ENCODE data around the gene MAJIN.

Gene MAJIN

DNA sequence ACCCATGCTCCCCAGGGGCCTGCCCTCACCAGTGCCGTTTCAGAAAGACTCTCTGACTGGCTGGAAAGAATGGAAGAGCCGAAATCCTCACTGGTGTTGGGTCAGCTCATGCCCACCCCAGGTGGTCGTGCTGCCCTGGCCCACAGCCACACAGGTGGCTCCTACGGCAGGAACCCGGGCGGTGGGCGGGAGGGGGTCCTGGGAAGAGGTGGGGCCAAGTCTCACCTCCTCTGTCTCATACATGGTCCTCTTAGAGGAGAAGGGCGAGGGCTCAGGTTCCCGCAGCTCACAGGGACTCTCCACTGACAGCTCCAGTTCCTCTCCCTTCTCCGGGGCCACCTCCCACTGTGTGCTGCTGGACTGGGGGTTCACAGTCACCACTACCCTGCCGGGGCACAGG, 63.1 kb downstream of the MAJIN start:
- Mint-ChIP-seq H3K27me3 (no peaks in the 10 kb centered on the region), H3K4me3 (no peak overlapping the region), H3K4me1 (ENCODE audit: low read depth) (no peaks in the 10 kb centered on the region), H3K36me3 (ENCODE audit: low read depth) (peaks cover 97% of the 10 kb centered on the region), H3K9me3 (no peaks in the 10 kb centered on the region), H3K27ac (no peak overlapping the region)
- intact Hi-C loops (cut with micrococcal nuclease), result no loop called here

DNA sequence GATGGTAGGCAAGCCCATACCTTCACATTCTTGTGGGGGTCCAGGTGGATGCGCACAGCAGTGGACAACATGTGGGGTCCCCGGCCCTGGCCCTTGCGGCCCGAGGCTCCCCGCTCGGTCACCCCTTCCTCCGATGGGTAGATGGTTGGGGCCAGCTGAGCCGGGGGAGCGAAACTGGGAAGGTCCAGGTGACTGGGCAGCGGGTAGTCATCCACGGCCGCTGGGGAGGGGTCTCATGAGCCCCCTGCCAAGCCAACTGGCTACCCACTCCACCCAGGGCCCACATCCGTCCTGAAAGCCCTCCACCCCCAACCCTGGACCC, 65.6 kb downstream of the MAJIN start:
- no peak overlapping the region for H3K27ac Mint-ChIP-seq
- no peaks in the 10 kb centered on the region for H3K27me3 Mint-ChIP-seq
- intact Hi-C loops (cut with micrococcal nuclease), result no loop called here
- H3K36me3 Mint-ChIP-seq (ENCODE audit: low read depth), result peaks cover 97% of the 10 kb centered on the region
- H3K4me1 Mint-ChIP-seq (ENCODE audit: low read depth), result no peaks in the 10 kb centered on the region
- no peak overlapping the region for H3K4me3 Mint-ChIP-seq
- H3K9me3 Mint-ChIP-seq, result no peaks in the 10 kb centered on the region

DNA sequence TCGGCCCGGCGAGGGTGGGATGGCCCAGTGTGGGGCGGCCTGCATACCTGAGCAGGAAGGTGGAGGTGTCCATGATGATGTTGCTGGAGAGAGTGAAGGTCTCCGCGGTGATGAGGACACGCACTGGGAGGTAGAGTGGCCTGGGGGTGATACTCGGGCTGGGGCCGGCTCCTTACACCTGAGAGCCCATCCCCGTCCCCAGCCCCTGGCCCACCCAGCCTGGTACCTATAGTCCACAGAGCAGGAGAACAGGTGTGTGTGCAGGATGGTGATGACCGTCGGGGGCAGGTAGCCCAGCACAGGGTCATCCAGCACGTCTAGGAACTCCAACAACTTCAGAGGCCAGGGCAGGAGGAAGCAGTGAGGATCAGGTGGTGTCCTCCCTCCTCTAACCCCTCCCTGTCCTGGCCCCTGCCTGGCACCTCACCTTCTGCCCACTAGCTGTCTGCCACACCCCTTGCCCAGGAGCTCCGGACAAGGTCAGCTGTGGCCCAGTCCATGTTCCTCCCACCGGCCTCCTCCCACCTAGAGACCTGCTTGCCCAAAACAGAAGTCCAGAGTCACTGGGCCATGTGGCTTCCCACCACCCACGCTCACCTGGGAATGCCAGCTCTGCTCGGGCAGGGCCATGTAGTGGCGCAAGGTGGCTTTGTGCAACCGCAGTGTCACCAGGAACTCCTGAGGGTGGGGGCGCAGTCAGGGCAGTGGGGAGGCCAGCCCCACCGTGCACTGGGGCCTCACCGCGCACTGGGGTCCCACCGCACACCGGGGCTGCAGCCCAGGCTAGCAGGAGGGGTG, 66.2 kb downstream of the MAJIN start:
- Mint-ChIP-seq H3K27me3 (no peaks in the 10 kb centered on the region), H3K4me3 (no peak overlapping the region), H3K9me3 (no peaks in the 10 kb centered on the region), H3K4me1 (ENCODE audit: low read depth) (no peaks in the 10 kb centered on the region), H3K36me3 (ENCODE audit: low read depth) (peaks cover 97% of the 10 kb centered on the region), H3K27ac (no peak overlapping the region)
- intact Hi-C loops (cut with micrococcal nuclease), result no loop called here

DNA sequence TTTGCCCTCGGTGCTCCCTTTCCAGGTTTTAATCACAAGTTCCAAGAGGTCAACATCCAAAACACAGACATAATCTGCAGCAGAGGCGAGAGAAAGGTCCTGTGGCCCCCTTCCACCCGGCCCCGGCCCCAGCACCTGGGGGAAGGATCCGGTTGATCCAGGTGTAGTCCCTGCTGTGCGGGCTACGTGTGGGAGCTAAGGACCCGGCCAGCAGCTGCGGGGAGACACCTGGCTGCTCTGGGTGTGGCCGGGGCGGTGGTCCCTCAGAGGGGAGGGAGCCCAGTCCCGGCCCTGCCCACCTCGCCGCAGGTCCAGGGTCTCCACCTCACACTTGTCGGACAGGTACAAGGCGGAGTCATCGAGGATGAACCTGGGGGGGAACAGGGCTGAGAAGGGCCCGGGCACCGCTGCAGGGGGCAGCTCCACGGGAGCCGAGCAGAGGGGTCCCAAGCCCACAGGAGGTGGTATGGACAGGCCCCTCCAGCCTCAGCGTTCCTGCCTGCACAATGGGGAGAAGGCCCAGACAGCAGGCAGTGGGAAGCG, 68.5 kb downstream of the MAJIN start:
- intact Hi-C loops (cut with micrococcal nuclease), result no loop called here
- no peak overlapping the region for H3K27ac Mint-ChIP-seq
- H3K4me3 Mint-ChIP-seq, result no peak overlapping the region
- peaks cover 97% of the 10 kb centered on the region for H3K36me3 Mint-ChIP-seq (ENCODE audit: low read depth)
- H3K27me3 Mint-ChIP-seq, result no peaks in the 10 kb centered on the region
- no peaks in the 10 kb centered on the region for H3K4me1 Mint-ChIP-seq (ENCODE audit: low read depth)
- no peaks in the 10 kb centered on the region for H3K9me3 Mint-ChIP-seq

DNA sequence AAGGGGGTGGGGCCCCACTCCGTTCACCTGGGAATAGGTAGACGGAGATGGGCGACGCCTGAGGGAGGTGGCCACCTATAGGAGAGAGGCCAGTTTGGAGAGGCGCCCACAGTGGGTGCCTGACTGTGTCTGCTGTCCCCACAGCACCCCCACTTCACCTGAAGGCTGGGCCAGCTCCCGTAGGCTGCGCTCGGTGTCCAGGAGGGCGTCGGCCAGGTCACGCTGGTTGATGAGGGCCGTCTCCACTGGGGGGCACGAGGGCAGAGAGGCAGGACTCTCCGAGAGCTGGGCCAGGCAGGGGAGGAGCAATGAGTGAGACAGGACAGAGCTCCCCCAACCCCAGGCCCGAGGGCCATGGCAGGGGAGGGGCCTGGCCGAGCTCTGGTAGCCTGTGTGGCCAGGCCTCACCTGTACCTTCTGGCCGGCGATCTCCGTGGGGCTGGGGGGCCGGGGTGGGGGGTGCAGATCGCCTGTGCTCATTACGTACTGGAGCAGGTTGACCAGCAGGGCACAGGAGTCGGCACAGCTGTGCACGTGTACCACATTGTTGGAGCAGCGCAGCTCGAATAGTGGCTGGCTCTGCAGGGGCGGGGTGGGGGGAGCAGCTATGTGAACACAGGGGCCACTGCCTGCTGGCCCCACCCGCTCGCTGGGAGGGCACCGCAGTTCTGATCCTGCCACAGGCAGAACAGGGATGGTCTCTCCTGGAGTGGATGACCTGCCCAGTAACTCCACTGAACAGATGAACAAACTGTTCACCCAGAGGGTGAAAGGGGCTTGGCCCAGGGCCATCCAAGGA, 69.6 kb downstream of the MAJIN start:
- Mint-ChIP-seq H3K27ac (no peak overlapping the region), H3K4me3 (no peak overlapping the region), H3K27me3 (no peaks in the 10 kb centered on the region), H3K9me3 (no peaks in the 10 kb centered on the region), H3K36me3 (ENCODE audit: low read depth) (peaks cover 97% of the 10 kb centered on the region), H3K4me1 (ENCODE audit: low read depth) (no peaks in the 10 kb centered on the region)
- intact Hi-C loops (cut with micrococcal nuclease), result no loop called here

DNA sequence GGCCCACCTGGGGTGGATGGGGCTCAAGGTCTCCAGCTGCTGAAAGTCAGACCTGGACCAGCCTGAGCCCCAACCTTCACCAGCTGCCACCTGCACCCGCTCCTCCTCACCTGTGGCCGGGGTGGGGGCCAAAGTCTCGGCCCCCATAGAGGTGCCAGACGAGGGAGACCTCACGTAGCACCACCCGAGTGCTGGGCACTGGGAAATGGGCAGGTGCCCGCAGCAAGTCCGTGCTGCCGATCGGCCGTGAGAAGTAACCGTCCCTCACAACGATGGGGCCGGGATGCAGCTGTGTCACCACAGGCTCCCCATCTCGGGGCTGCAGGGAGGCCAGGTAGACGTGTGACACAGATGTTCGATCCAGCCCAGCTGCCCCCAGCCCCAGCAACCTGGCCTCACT, 71.1 kb downstream of the MAJIN start:
- no peak overlapping the region for H3K4me3 Mint-ChIP-seq
- H3K27me3 Mint-ChIP-seq, result no peaks in the 10 kb centered on the region
- H3K9me3 Mint-ChIP-seq, result no peaks in the 10 kb centered on the region
- peaks cover 97% of the 10 kb centered on the region for H3K36me3 Mint-ChIP-seq (ENCODE audit: low read depth)
- H3K4me1 Mint-ChIP-seq (ENCODE audit: low read depth), result no peaks in the 10 kb centered on the region
- no peak overlapping the region for H3K27ac Mint-ChIP-seq
- intact Hi-C loops (cut with micrococcal nuclease), result no loop called here

DNA sequence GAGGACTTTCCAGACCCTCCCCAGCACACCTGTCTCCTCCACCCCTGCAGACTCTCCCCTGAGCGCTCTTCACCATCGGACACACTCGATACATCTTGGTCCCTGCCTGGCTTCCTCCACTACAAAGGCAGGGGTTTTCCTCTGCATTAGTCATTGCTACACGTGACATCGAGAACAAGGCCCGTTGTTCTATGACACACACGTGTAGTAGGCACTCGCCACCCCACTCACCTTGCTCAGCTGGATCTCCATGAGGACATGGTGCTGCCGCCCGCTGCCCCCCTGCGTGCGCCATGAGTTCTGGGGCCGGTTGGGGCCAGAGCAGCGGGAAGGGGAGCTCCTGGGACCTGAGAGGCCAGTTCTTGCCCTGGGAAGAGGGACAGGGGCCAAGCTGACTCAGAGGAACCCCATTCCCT, 71.6 kb downstream of the MAJIN start:
- no peak overlapping the region for H3K4me3 Mint-ChIP-seq
- intact Hi-C loops (cut with micrococcal nuclease), result no loop called here
- no peaks in the 10 kb centered on the region for H3K9me3 Mint-ChIP-seq
- H3K36me3 Mint-ChIP-seq (ENCODE audit: low read depth), result peaks cover 97% of the 10 kb centered on the region
- no peaks in the 10 kb centered on the region for H3K4me1 Mint-ChIP-seq (ENCODE audit: low read depth)
- H3K27me3 Mint-ChIP-seq, result no peaks in the 10 kb centered on the region
- no peak overlapping the region for H3K27ac Mint-ChIP-seq

DNA sequence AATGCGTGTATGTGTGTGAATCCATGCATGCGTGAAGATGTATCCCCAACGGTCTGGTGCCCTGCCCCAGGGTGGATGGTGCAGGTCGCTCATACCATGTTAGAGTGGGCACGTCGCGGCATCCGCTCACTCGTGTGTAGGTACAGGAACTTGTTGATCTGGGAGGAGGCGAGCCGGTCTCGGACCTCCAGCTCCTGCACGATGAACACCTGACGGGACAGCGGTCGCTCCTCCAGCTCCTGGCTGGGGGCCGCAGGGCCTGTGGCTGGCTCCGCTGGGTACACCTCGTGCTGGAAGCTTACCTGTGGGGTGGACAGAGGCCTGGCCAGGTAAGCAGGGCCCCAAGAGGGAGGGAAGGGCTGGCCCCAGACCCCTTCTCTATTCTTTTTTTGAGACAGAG, 73.4 kb downstream of the MAJIN start:
- Mint-ChIP-seq H3K9me3 (no peaks in the 10 kb centered on the region), H3K27ac (no peak overlapping the region), H3K36me3 (ENCODE audit: low read depth) (peaks cover 93% of the 10 kb centered on the region), H3K27me3 (peaks cover 2% of the 10 kb centered on the region), H3K4me3 (no peak overlapping the region), H3K4me1 (ENCODE audit: low read depth) (peaks cover 5% of the 10 kb centered on the region)
- intact Hi-C loops (cut with micrococcal nuclease), result no loop called here

DNA sequence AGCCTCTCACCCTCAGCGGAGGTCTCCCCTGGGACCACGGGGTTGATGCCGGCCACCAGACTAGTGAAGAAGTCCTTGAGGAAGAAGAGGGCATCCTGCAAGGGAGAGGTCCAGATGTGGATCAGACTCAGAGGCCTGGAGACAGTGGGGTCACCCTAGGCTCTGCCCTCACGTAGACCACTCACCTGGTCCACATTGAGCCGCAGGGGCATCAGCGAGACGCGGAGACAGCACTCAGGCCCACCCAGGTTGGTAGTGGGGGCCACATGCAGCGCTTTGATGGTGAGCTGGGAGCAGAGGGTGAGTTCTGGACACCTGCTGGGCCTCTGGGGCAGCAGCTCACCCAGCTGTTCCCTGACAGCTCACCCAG, 73.8 kb downstream of the MAJIN start:
- peaks cover 6% of the 10 kb centered on the region for H3K27me3 Mint-ChIP-seq
- H3K27ac Mint-ChIP-seq, result no peak overlapping the region
- H3K36me3 Mint-ChIP-seq (ENCODE audit: low read depth), result peaks cover 89% of the 10 kb centered on the region
- intact Hi-C loops (cut with micrococcal nuclease), result no loop called here
- H3K9me3 Mint-ChIP-seq, result no peaks in the 10 kb centered on the region
- peaks cover 5% of the 10 kb centered on the region for H3K4me1 Mint-ChIP-seq (ENCODE audit: low read depth)
- H3K4me3 Mint-ChIP-seq, result no peak overlapping the region

DNA sequence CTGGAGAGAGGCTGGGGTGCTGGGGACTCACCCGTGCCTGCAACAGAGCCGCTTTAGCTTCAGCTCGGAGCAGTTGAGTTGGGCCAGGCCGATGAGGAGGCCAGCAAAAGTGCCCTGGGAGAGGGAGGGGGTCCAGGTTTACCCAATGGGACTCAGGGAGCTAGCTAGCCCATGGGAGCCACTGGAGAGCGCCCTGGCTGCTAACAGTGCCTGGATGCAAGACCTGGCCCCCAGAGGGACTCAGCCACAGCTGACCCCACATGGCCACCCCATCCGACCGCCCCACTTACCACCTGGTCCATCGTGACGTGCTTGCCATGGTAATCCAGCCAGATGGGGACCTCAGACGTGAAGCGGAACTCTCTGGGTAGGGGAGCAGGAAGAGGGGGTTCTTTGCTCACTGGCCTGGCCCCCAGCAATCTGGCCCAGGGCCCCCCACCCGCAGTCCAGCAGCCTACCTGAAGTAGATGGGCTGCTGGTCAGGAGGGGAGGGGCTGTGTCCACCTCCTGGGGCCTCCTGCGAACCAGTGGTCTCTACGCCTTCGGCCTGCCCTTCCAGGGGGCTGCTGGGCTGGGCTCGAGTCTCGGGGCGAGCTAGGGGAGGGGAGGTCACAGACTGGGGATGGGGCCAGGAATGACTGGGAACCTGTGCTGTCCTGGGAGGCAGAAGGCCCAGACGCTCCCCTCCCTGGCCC, 74.4 kb downstream of the MAJIN start:
- Mint-ChIP-seq H3K36me3 (ENCODE audit: low read depth) (peaks cover 83% of the 10 kb centered on the region), H3K4me1 (ENCODE audit: low read depth) (peaks cover 5% of the 10 kb centered on the region), H3K9me3 (no peaks in the 10 kb centered on the region), H3K27me3 (peaks cover 7% of the 10 kb centered on the region), H3K27ac (no peak overlapping the region), H3K4me3 (no peak overlapping the region)
- intact Hi-C loops (cut with micrococcal nuclease), result no loop called here

DNA sequence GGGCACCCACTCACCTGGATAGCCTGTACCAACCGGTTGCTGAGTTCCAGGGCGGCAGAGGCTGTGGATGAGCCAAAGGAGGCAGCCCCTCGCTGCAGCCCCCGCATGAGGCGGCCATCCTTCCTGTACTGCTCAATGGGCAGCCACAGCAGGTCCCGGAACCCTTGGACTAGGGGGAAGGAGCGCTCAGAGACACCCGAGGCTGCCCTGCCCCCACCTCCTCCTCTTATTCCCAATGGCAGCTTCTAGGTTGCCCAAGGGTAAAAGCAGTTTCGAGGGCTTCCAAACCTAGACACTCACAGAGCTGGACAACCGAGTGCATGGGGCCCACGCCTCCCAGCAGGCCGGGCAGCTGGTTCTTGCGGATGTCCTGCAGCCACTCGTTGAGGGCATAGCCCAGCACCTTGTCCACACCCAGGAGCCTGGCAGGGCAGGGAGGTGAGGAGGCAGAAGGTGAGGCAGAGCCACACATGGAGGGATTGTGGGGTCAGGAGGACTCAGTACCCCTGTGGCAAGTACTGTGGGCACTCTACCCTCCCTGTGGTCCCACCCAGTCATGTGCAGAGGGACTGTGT, 75.4 kb downstream of the MAJIN start:
- intact Hi-C loops (cut with micrococcal nuclease), result no loop called here
- Mint-ChIP-seq H3K4me1 (ENCODE audit: low read depth) (peaks cover 5% of the 10 kb centered on the region), H3K9me3 (no peaks in the 10 kb centered on the region), H3K27me3 (peaks cover 15% of the 10 kb centered on the region), H3K4me3 (no peak overlapping the region), H3K36me3 (ENCODE audit: low read depth) (peaks cover 73% of the 10 kb centered on the region), H3K27ac (no peak overlapping the region)

DNA sequence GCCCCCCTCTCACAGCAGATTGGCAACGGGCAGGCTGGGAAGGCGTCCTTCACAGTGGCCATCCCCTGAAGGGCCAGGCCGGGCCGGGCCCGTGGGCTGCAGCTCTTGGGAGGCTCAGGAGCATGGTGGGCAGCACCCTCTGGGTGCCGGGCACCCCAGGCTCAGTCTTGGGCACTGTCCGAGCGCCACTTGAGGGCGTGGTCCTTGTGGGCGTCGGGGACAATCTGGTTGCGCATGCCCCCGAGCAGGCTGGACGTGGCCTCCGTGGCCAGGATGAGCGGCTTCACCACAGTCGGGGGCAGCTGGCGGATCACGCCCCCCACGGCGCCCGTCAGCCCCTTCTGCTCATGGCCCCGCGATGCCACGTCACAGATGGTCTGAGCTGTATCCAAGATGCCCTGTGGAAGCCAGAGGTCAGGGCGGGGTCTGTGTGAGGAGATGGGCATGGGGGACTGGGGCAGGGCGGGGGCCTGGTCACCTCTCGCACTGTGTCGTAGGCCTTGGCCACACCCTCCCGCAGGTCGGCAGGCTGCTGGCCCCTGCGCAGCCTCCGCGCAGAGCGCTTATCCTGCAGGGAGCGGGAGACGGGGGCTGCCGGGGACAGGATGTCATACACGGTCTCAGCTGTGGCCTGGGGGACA, 77.0 kb downstream of the MAJIN start:
- Mint-ChIP-seq H3K4me3 (no peak overlapping the region), H3K4me1 (ENCODE audit: low read depth) (peaks cover 5% of the 10 kb centered on the region), H3K9me3 (no peaks in the 10 kb centered on the region), H3K27me3 (peaks cover 31% of the 10 kb centered on the region), H3K36me3 (ENCODE audit: low read depth) (peaks cover 57% of the 10 kb centered on the region), H3K27ac (no peak overlapping the region)
- intact Hi-C loops (cut with micrococcal nuclease), result loop anchor here (1.0 kb wide), 1 partner anchor 48 kb away; no protein-coding TSS in a partner anchor

DNA sequence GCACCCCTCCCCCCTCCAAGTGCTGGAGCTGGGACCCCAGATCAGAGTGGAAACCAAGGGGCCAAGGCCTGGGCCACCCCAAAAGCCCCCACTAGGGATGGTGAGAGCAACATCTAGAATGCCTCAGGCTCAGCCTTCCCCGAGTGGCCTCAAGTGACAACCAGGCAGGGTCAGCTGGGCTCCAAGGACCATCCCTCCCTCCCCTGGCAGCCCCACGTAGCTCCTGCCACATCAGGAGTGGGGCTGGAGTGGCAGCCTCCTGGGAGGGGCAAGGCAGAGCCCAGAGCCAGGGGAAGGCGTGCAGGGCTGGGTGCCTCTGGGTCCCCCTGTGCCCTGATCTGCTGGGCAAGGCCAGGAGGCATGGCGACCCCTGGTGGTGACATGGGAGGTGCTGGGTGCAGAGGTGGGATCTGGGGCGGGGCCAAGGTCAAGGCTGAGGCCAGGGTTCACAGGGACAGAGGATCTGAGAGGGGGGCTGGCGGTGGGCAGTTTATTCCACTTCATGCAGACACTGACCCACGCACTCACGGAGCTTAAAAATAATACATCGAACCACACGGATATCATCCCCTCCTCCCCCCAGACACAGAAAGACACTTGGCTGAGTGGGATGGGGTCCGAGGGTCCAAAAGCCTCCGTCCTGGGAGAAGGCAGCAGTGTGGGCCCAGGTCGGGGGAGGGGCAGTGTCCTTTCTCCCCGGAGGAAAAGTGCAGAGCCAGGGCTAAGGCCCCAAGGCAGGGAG, 77.7 kb downstream of the MAJIN start:
- Mint-ChIP-seq H3K36me3 (ENCODE audit: low read depth) (peaks cover 50% of the 10 kb centered on the region), H3K9me3 (no peaks in the 10 kb centered on the region), H3K4me3 (no peak overlapping the region), H3K27ac (no peak overlapping the region), H3K4me1 (ENCODE audit: low read depth) (peaks cover 5% of the 10 kb centered on the region), H3K27me3 (peaks cover 34% of the 10 kb centered on the region)
- intact Hi-C loops (cut with micrococcal nuclease), result loop anchor here (1.0 kb wide), 1 partner anchor 47 kb away; no protein-coding TSS in a partner anchor

All from dendritic cell treated with granulocyte-macrophage colony-stimulating factor and Interleukin-4, amounts not matched to agents 40 ng/mL and 50 ng/mL, for 4 days (primary cell).